K562 (cell line): ENCODE measurements around the gene PRCD. TPM values are rescaled to one million over a fixed set of nuclear protein-coding genes. Genes with fewer than 3 reads are reported as not detected.

ENCODE experiments used
- CBFA2T3 ChIP-seq: fragments of 450-650 bp; IDR thresholded peaks from 2 replicates; pipeline ENCODE4 v1.6.1; 2017
- CHD2 ChIP-seq: IDR thresholded peaks from 2 replicates; pipeline ENCODE4 v1.6.1; 2011; ENCODE audit warnings: low read depth, low read length
- CLOCK ChIP-seq: fragments of 250-450 bp; sonication (Bioruptor Pico); IDR thresholded peaks from 2 replicates; pipeline ENCODE4 v1.4.0; 2020; ENCODE audit warnings: mild to moderate bottlenecking, moderate library complexity, borderline replicate concordance
- CREB1 ChIP-seq, 2 experiments: sonication (generic) in 1 of 2; formaldehyde crosslinking in 1 of 2; IDR thresholded peaks; 2 replicates each; pipeline versions ENCODE4 v1.6.1 to v1.8.0; 2012 to 2022; ENCODE audit warnings: inconsistent platforms in 1 of 2, mild to moderate bottlenecking in 1 of 2, missing genetic modification reagents in 1 of 2, moderate library complexity in 1 of 2
- EP400 ChIP-seq: fragments of 450-650 bp; IDR thresholded peaks from 2 replicates; pipeline ENCODE4 v1.6.1; 2017; ENCODE audit warnings: antibody characterized with exemption, mild to moderate bottlenecking, moderate library complexity
- ERF ChIP-seq: fragments of 450-650 bp; formaldehyde crosslinking; IDR thresholded peaks from 2 replicates; pipeline ENCODE4 v1.4.0; 2020; ENCODE audit warnings: mild to moderate bottlenecking, mixed read lengths
- GMEB1 ChIP-seq: fragments of 250-450 bp; sonication (Bioruptor Pico); IDR thresholded peaks from 2 replicates; pipeline ENCODE4 v1.4.0; 2020; ENCODE audit warnings: mild to moderate bottlenecking
- KDM5B ChIP-seq: fragments of 200-600 bp; sonication (generic); IDR thresholded peaks from 2 replicates; pipeline ENCODE4 v1.6.1; 2012; ENCODE audit warnings: low read depth, mild to moderate bottlenecking, moderate library complexity, low read length, control low read depth, inconsistent platforms; ENCODE audit not compliant: insufficient replicate concordance
- MAZ ChIP-seq, 2 experiments: fragments of 450-650 bp in 1 of 2; sonication (generic) in 1 of 2; formaldehyde crosslinking; IDR thresholded peaks in 1 of 2; conservative IDR thresholded peaks in 1 of 2; 2 replicates each; pipeline versions ENCODE4 v1.4.0 to v1.5.0; 2020; ENCODE audit warnings: mild to moderate bottlenecking in 1 of 2, missing genetic modification reagents in 1 of 2
- PHF20 ChIP-seq: fragments of 450-650 bp; IDR thresholded peaks from 2 replicates; pipeline ENCODE4 v1.6.1; 2018; ENCODE audit not compliant: partially characterized antibody
- POLR2G ChIP-seq: fragments of 200-400 bp; formaldehyde crosslinking; IDR thresholded peaks from 2 replicates; pipeline ENCODE4 v1.6.1; 2017; ENCODE audit warnings: low read depth, mild to moderate bottlenecking, antibody characterized with exemption, low read length, moderate library complexity
- PTRF ChIP-seq: fragments of 450-650 bp; IDR thresholded peaks from 2 replicates; pipeline ENCODE4 v1.6.1; 2016; ENCODE audit warnings: mild to moderate bottlenecking, missing genetic modification characterization, missing compliant biosample characterization
- TFAM ChIP-seq: fragments of 250-450 bp; sonication (Bioruptor Pico); conservative IDR thresholded peaks from 2 replicates; pipeline ENCODE4 v1.5.0; 2021; ENCODE audit warnings: mild to moderate bottlenecking, moderate library complexity
- TFAP4 ChIP-seq: sonication (generic); formaldehyde crosslinking; IDR thresholded peaks from 2 replicates; pipeline ENCODE4 v1.8.0; 2022; ENCODE audit warnings: missing genetic modification reagents, mild to moderate bottlenecking, moderate library complexity, borderline replicate concordance
- TRIM24 ChIP-seq, 2 experiments: fragments of 450-650 bp; IDR thresholded peaks; 2 replicates each; pipeline ENCODE4 v1.6.1; 2016
- TRIM28 ChIP-seq: fragments of 450-650 bp; IDR thresholded peaks from 2 replicates; pipeline ENCODE4 v1.6.1; 2017
- ZBED1 ChIP-seq: IDR thresholded peaks from 2 replicates; pipeline ENCODE4 v1.6.1; 2014
- ZBTB17 ChIP-seq: fragments of 450-650 bp; formaldehyde crosslinking; IDR thresholded peaks from 2 replicates; pipeline ENCODE4 v1.4.0; 2020; ENCODE audit warnings: mild to moderate bottlenecking
- ZHX1 ChIP-seq: fragments of 150-350 bp; conservative IDR thresholded peaks from 2 replicates; pipeline ENCODE4 v1.6.1; 2014; ENCODE audit warnings: low read length
- ZNF830 ChIP-seq: fragments of 250-450 bp; sonication (Bioruptor Pico); IDR thresholded peaks from 2 replicates; pipeline ENCODE4 v1.5.0; 2021; ENCODE audit warnings: mild to moderate bottlenecking
- polyA plus RNA-seq, 8 experiments: library from polyadenylated mRNA; depleted of rRNA in 4 of 8; stranded (reverse) in 5 of 8; unstranded in 3 of 8; fragments of >200 nt; fragmentation: Nextera tagmentation in 2 of 8; fragmentation: Illumina TruSeq in 1 of 8; extraction: Ambion mirVana in 2 of 8; extraction: Trizol in 1 of 8; gene quantifications; 2 replicates each; pipeline versions ENCODE4 v1.2.1 to v1.2.3, GENCODE V29; 2011 to 2014; ENCODE audit warnings: inconsistent platforms in 1 of 8, missing spikeins in 1 of 8
- total RNA-seq, 7 experiments: library from RNA; depleted of rRNA in 6 of 7; stranded (reverse); fragments of >200 nt in 6 of 7; fragmentation: Illumina TruSeq in 2 of 7; extraction: Trizol in 2 of 7; gene quantifications; 2 replicates each; pipeline versions ENCODE4 v1.2.1 to v1.2.3, GENCODE V29; 2011 to 2021; ENCODE audit warnings: low replicate concordance in 1 of 7

PRCD gene
- total and polyA plus RNA-seq, 9 of the 15 experiments (the other 6 are each of a cell fraction or from before 2014, with no cell fraction given): 0.20 to 0.25 (median 0.21) TPM; not detected in 6

- TF ChIP-seq CLOCK (no peak), MAZ (CRISPR knock-in tag; conservative IDR thresholded peaks at IDR 0.05 in 1 of 2, IDR thresholded peaks at IDR 0.05 in 1 of 2) (0 out of 4 replicates have a peak, but pooled peaks of 1 of the 2 experiments have one; percentile 24), GMEB1 (no peak), ZHX1 (no peak), KDM5B (peak; percentile 39), ZBED1 (0 out of 2 replicates have a peak, but pooled peaks have one; percentile 17), TFAM (no peak), POLR2G (peak; percentile 74), ZNF830 (CRISPR knock-in tag) (no peak), TRIM24 (IDR thresholded peaks at IDR 0.05) (0 out of 4 replicates have a peak, but pooled peaks of 1 of the 2 experiments have one; percentile 17), CREB1 (IDR thresholded peaks at IDR 0.05) (0 out of 2 replicates have a peak, but pooled peaks have one; percentile 13), CREB1 (CRISPR knock-in tag; IDR thresholded peaks at IDR 0.05) (no peak), TRIM28 (peak; percentile 18; the same call in 1 of the 2 replicates), PTRF (tag) (no peak), PHF20 (no peak), ERF (CRISPR knock-in tag) (0 out of 2 replicates have a peak, but pooled peaks have one; percentile 20), CBFA2T3 (peak; percentile 70), ZBTB17 (CRISPR knock-in tag) (no peak), CHD2 (peak; percentile 40; the same call in 1 of the 2 replicates), EP400 (peak; percentile 28; the same call in 1 of the 2 replicates), TFAP4 (CRISPR knock-in tag) (peak; percentile 91)
Observed at GRCh38 chr17:76529224-76530094, 10.4 kb upstream of the PRCD start (continued).
